Measurements from ENCODE around the gene DHPS.

DNA sequence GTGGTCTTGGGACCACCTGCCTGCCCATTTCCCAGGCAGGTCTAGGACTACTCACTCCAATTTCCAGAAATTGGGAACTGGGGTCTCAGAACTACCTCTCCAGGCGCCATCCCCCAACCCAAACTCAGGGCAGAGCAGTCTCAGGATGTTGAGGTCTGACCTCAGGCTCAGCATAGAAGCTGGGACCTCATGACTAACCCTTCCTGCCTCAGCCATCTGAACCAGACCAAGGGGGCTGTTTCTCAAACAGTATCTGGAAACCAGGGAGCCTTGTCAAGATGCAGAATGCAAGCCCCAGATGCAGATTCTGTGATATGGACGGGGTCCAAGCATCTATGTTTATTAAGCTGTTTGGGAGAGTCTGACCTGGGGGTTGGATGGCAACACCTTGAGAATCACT lies 13.4 kb upstream of the DHPS start:
- TF ChIP-seq, protein P1, sequence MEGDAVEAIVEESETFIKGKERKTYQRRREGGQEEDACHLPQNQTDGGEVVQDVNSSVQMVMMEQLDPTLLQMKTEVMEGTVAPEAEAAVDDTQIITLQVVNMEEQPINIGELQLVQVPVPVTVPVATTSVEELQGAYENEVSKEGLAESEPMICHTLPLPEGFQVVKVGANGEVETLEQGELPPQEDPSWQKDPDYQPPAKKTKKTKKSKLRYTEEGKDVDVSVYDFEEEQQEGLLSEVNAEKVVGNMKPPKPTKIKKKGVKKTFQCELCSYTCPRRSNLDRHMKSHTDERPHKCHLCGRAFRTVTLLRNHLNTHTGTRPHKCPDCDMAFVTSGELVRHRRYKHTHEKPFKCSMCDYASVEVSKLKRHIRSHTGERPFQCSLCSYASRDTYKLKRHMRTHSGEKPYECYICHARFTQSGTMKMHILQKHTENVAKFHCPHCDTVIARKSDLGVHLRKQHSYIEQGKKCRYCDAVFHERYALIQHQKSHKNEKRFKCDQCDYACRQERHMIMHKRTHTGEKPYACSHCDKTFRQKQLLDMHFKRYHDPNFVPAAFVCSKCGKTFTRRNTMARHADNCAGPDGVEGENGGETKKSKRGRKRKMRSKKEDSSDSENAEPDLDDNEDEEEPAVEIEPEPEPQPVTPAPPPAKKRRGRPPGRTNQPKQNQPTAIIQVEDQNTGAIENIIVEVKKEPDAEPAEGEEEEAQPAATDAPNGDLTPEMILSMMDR (IDR thresholded peaks at IDR 0.05; ENCODE audit: insufficient read depth, low read length), result no peak
- TF ChIP-seq POLR2AphosphoS5 (IDR thresholded peaks at IDR 0.05; ENCODE audit: low read depth), result no peak
- no peak for TF ChIP-seq GABPA (IDR thresholded peaks at IDR 0.05; ENCODE audit: low read depth)
- TF ChIP-seq SPI1 (IDR thresholded peaks at IDR 0.05; ENCODE audit: borderline replicate concordance, low read depth), result no peak
